ENCODE results near the gene TRIM7.

DNA sequence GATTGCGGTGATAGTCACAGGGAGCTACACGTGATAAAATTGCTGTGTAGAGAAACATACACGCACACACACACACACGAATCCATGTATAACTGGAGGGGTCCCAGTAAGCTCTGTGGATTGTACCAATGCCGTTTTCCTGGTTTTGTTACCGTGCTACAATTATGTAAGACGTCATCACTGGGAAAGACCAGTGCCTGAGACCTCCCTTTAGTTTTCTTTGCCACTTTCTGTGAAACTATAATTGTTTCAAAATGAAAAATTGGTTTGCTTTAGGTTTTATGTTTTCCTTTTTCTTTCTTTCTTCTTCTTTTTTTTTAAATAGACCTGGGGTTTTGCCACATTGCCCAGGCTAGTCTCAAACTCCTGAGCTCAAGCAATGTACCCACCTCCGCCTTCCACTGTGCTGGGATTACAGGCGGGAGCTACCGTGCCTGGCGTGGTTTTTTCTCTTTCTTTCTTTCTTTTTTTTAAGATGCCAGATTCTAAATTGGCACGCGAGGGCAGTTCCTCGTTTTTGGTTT lies 36.3 kb downstream of the TRIM7 start:
- TF ChIP-seq, protein P1, sequence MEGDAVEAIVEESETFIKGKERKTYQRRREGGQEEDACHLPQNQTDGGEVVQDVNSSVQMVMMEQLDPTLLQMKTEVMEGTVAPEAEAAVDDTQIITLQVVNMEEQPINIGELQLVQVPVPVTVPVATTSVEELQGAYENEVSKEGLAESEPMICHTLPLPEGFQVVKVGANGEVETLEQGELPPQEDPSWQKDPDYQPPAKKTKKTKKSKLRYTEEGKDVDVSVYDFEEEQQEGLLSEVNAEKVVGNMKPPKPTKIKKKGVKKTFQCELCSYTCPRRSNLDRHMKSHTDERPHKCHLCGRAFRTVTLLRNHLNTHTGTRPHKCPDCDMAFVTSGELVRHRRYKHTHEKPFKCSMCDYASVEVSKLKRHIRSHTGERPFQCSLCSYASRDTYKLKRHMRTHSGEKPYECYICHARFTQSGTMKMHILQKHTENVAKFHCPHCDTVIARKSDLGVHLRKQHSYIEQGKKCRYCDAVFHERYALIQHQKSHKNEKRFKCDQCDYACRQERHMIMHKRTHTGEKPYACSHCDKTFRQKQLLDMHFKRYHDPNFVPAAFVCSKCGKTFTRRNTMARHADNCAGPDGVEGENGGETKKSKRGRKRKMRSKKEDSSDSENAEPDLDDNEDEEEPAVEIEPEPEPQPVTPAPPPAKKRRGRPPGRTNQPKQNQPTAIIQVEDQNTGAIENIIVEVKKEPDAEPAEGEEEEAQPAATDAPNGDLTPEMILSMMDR (IDR thresholded peaks at IDR 0.05 in 2 of 3, conservative IDR thresholded peaks at IDR 0.05 in 1 of 3; ENCODE audit: borderline replicate concordance in 1 of 3, insufficient read depth in 1 of 3, low read depth in 2 of 3, low read length in 2 of 3): no peak
- TF ChIP-seq JUND (IDR thresholded peaks at IDR 0.05): no peak
- TF ChIP-seq SP1 (IDR thresholded peaks at IDR 0.05; ENCODE audit: low read depth): no peak
- TF ChIP-seq POLR2A (IDR thresholded peaks at IDR 0.05; ENCODE audit: borderline replicate concordance, extremely low read depth, insufficient read depth, insufficient read length): no peak
- no peak for TF ChIP-seq YY1 (IDR thresholded peaks at IDR 0.05; ENCODE audit: extremely low read depth, insufficient replicate concordance, low read depth, low read length)
- no peak for TF ChIP-seq POLR2AphosphoS5 (IDR thresholded peaks at IDR 0.05; ENCODE audit: low read depth, low read length)
- TF ChIP-seq, protein P2, sequence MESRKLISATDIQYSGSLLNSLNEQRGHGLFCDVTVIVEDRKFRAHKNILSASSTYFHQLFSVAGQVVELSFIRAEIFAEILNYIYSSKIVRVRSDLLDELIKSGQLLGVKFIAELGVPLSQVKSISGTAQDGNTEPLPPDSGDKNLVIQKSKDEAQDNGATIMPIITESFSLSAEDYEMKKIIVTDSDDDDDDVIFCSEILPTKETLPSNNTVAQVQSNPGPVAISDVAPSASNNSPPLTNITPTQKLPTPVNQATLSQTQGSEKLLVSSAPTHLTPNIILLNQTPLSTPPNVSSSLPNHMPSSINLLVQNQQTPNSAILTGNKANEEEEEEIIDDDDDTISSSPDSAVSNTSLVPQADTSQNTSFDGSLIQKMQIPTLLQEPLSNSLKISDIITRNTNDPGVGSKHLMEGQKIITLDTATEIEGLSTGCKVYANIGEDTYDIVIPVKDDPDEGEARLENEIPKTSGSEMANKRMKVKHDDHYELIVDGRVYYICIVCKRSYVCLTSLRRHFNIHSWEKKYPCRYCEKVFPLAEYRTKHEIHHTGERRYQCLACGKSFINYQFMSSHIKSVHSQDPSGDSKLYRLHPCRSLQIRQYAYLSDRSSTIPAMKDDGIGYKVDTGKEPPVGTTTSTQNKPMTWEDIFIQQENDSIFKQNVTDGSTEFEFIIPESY (IDR thresholded peaks at IDR 0.05; ENCODE audit: extremely low read depth, insufficient replicate concordance, low read length): no peak
- TF ChIP-seq, protein P3, sequence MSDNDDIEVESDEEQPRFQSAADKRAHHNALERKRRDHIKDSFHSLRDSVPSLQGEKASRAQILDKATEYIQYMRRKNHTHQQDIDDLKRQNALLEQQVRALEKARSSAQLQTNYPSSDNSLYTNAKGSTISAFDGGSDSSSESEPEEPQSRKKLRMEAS (IDR thresholded peaks at IDR 0.05): no peak
- no peak for TF ChIP-seq SIN3A (IDR thresholded peaks at IDR 0.05; ENCODE audit: low read depth)
- TF ChIP-seq RAD21 (IDR thresholded peaks at IDR 0.05; ENCODE audit: low read depth): no peak
- TF ChIP-seq EZH2phosphoT487 (IDR thresholded peaks at IDR 0.05; ENCODE audit: borderline replicate concordance): no peak
- no peak for TF ChIP-seq ZFX (IDR thresholded peaks at IDR 0.05)
- no peak for TF ChIP-seq CEBPB (IDR thresholded peaks at IDR 0.05; ENCODE audit: low read depth)

Measured in HCT116 (cell line).